ENCODE measurements around the gene FBXL19.

Gene FBXL19
- 11.4 to 52.4 (median 32.2) reads per million in 9 experiments for total RNA-seq

GRCh38 chr16:30923554-30924075 lies at the start of gene FBXL19:
FBXL19 (plus strand) TSS chr16:30923572; CDS start chr16:30925755, 2,183 bp downstream.
- DNase-seq (no peak), ATAC-seq (replicated peaks) (no peak)
- peaks cover 22 to 26% of the 10 kb centered on the region in 2 donors for H3K4me1 Mint-ChIP-seq (ENCODE audit: low read depth in 2 of 2)
- peak within 1 kb of the TSS; percentile 92 to 95 for H3K4me3 Mint-ChIP-seq
- no peaks in the 10 kb centered on the region for H3K27me3 Mint-ChIP-seq
- peaks cover 18% of the 10 kb centered on the region for H3K36me3 Mint-ChIP-seq (ENCODE audit: insufficient read depth)
- H3K27ac Mint-ChIP-seq: peak within 1 kb of the TSS; percentile 96 to 99
- no peaks in the 10 kb centered on the region for H3K9me3 Mint-ChIP-seq

GRCh38 chr16:30874244-30874820 lies 49.0 kb upstream of the FBXL19 start:
- H3K27ac Mint-ChIP-seq: peak overlapping the region; percentile 88 to 93
- DNase-seq: no peak
- peaks cover 34 to 39% of the 10 kb centered on the region in 2 donors for H3K4me1 Mint-ChIP-seq (ENCODE audit: low read depth in 2 of 2)
- ATAC-seq (replicated peaks): no peak
- peaks cover 42% of the 10 kb centered on the region for H3K36me3 Mint-ChIP-seq (ENCODE audit: insufficient read depth)
- H3K27me3 Mint-ChIP-seq: no peaks in the 10 kb centered on the region
- peak overlapping the region; percentile 97 to 98 for H3K4me3 Mint-ChIP-seq
- H3K9me3 Mint-ChIP-seq: no peaks in the 10 kb centered on the region

GRCh38 chr16:30874821-30875717 lies 48.3 kb upstream of the FBXL19 start:
- Mint-ChIP-seq H3K27me3 (no peaks in the 10 kb centered on the region), H3K4me3 (peak overlapping the region; percentile 97 to 98), H3K4me1 (ENCODE audit: low read depth in 2 of 2) (peaks cover 36 to 39% of the 10 kb centered on the region in 2 donors), H3K9me3 (no peaks in the 10 kb centered on the region), H3K27ac (peak overlapping the region; percentile 88 to 93), H3K36me3 (ENCODE audit: insufficient read depth) (peaks cover 49% of the 10 kb centered on the region)
- DNase-seq: peak; percentile 83 to 86 (median 84)
- peak; percentile 82 for ATAC-seq (replicated peaks)

GRCh38 chr16:30875871-30876801 lies 47.2 kb upstream of the FBXL19 start:
- peak; percentile 51 for ATAC-seq (replicated peaks)
- DNase-seq: no peak
- H3K36me3 Mint-ChIP-seq (ENCODE audit: insufficient read depth): peaks cover 56% of the 10 kb centered on the region
- H3K4me1 Mint-ChIP-seq (ENCODE audit: low read depth in 2 of 2): peaks cover 37 to 39% of the 10 kb centered on the region in 2 donors
- no peaks in the 10 kb centered on the region for H3K9me3 Mint-ChIP-seq
- peak overlapping the region; percentile 88 to 93 for H3K27ac Mint-ChIP-seq
- no peaks in the 10 kb centered on the region for H3K27me3 Mint-ChIP-seq
- H3K4me3 Mint-ChIP-seq: peak overlapping the region; percentile 97 to 98

- ATAC-seq (replicated peaks) (no peak), DNase-seq (no peak)
- peaks cover 57% of the 10 kb centered on the region for H3K36me3 Mint-ChIP-seq (ENCODE audit: insufficient read depth)
- no peaks in the 10 kb centered on the region for H3K27me3 Mint-ChIP-seq
- H3K27ac Mint-ChIP-seq: peak overlapping the region; percentile 88 to 93
- peak overlapping the region; percentile 97 to 98 for H3K4me3 Mint-ChIP-seq
- peaks cover 37 to 39% of the 10 kb centered on the region in 2 donors for H3K4me1 Mint-ChIP-seq (ENCODE audit: low read depth in 2 of 2)
- H3K9me3 Mint-ChIP-seq: no peaks in the 10 kb centered on the region
Observed at GRCh38 chr16:30876867-30877266, 46.5 kb upstream of the FBXL19 start.

GRCh38 chr16:30882429-30883310 lies 40.7 kb upstream of the FBXL19 start:
- no peak for ATAC-seq (replicated peaks)

GRCh38 chr16:30884760-30885159 lies 38.6 kb upstream of the FBXL19 start:
- Mint-ChIP-seq H3K4me3 (no peak overlapping the region), H3K4me1 (ENCODE audit: low read depth in 2 of 2) (peaks cover 21 to 32% of the 10 kb centered on the region in 2 donors), H3K27ac (peak overlapping the region; percentile 19 to 53), H3K9me3 (no peaks in the 10 kb centered on the region), H3K36me3 (ENCODE audit: insufficient read depth) (peaks cover 39% of the 10 kb centered on the region), H3K27me3 (no peaks in the 10 kb centered on the region)
- ATAC-seq (replicated peaks) (peak; percentile 62), DNase-seq (no peak)

More at GRCh38 chr16:30882429-30883310, 40.7 kb upstream of the FBXL19 start:
- H3K4me1 Mint-ChIP-seq (ENCODE audit: low read depth in 2 of 2): peaks cover 15 to 29% of the 10 kb centered on the region in 2 donors
- H3K36me3 Mint-ChIP-seq (ENCODE audit: insufficient read depth): peaks cover 35% of the 10 kb centered on the region
- no peaks in the 10 kb centered on the region for H3K27me3 Mint-ChIP-seq
- H3K27ac Mint-ChIP-seq: peak overlapping the region; percentile 83 to 94
- H3K9me3 Mint-ChIP-seq: no peaks in the 10 kb centered on the region
- no peak overlapping the region for H3K4me3 Mint-ChIP-seq
- no peak for DNase-seq

- no peaks in the 10 kb centered on the region for H3K9me3 Mint-ChIP-seq
- H3K27ac Mint-ChIP-seq: peak overlapping the region; percentile 19 to 80
- ATAC-seq (replicated peaks): no peak
- H3K4me1 Mint-ChIP-seq (ENCODE audit: low read depth in 2 of 2): peaks cover 23 to 30% of the 10 kb centered on the region in 2 donors
- no peak overlapping the region for H3K4me3 Mint-ChIP-seq
- no peak for DNase-seq
- peaks cover 40% of the 10 kb centered on the region for H3K36me3 Mint-ChIP-seq (ENCODE audit: insufficient read depth)
- no peaks in the 10 kb centered on the region for H3K27me3 Mint-ChIP-seq
Observed at GRCh38 chr16:30885196-30885595, 38.2 kb upstream of the FBXL19 start.

GRCh38 chr16:30886145-30886544 lies 37.2 kb upstream of the FBXL19 start:
- Mint-ChIP-seq H3K27ac (peak overlapping the region; percentile 80 to 83), H3K4me3 (no peak overlapping the region), H3K9me3 (no peaks in the 10 kb centered on the region), H3K4me1 (ENCODE audit: low read depth in 2 of 2) (peaks cover 23 to 30% of the 10 kb centered on the region in 2 donors), H3K27me3 (no peaks in the 10 kb centered on the region), H3K36me3 (ENCODE audit: insufficient read depth) (peaks cover 42% of the 10 kb centered on the region)
- ATAC-seq (replicated peaks): no peak
- DNase-seq: no peak

GRCh38 chr16:30887927-30888326 lies 35.4 kb upstream of the FBXL19 start:
- Mint-ChIP-seq H3K4me1 (ENCODE audit: low read depth in 2 of 2) (peaks cover 16 to 26% of the 10 kb centered on the region in 2 donors), H3K9me3 (no peaks in the 10 kb centered on the region), H3K4me3 (no peak overlapping the region), H3K36me3 (ENCODE audit: insufficient read depth) (peaks cover 52% of the 10 kb centered on the region), H3K27me3 (no peaks in the 10 kb centered on the region), H3K27ac (peak overlapping the region in 1 of 2 donors; percentile 16)
- no peak for ATAC-seq (replicated peaks)
- DNase-seq: no peak

GRCh38 chr16:30888856-30889499 lies 34.4 kb upstream of the FBXL19 start:
- H3K9me3 Mint-ChIP-seq: no peaks in the 10 kb centered on the region
- DNase-seq: no peak
- peak overlapping the region in 1 of 2 donors; percentile 74 for H3K27ac Mint-ChIP-seq
- ATAC-seq (replicated peaks): no peak
- peaks cover 21 to 30% of the 10 kb centered on the region in 2 donors for H3K4me1 Mint-ChIP-seq (ENCODE audit: low read depth in 2 of 2)
- no peak overlapping the region for H3K4me3 Mint-ChIP-seq
- peaks cover 52% of the 10 kb centered on the region for H3K36me3 Mint-ChIP-seq (ENCODE audit: insufficient read depth)
- H3K27me3 Mint-ChIP-seq: no peaks in the 10 kb centered on the region

GRCh38 chr16:30889721-30890120 lies 33.7 kb upstream of the FBXL19 start:
- no peak overlapping the region for H3K4me3 Mint-ChIP-seq
- H3K27ac Mint-ChIP-seq: no peak overlapping the region
- H3K36me3 Mint-ChIP-seq (ENCODE audit: insufficient read depth): peaks cover 52% of the 10 kb centered on the region
- H3K27me3 Mint-ChIP-seq: no peaks in the 10 kb centered on the region
- ATAC-seq (replicated peaks) (no peak), DNase-seq (no peak)
- no peaks in the 10 kb centered on the region for H3K9me3 Mint-ChIP-seq
- H3K4me1 Mint-ChIP-seq (ENCODE audit: low read depth in 2 of 2): peaks cover 21 to 29% of the 10 kb centered on the region in 2 donors
